Endothelial cell of hepatic sinusoid (primary cell): ENCODE measurements around the gene SOX11.
"Not testable (repeated sequence)": the region's sequence is repeated elsewhere in the genome, so short reads cannot be mapped to it uniquely, and the experiment has no call there.

Source experiments
- in situ Hi-C: cut with HindIII; loops from 2 replicates; pipeline ENCODE4 v1.10.0; 2017; ENCODE audit warnings: low sequenced_read_pairs

Gene SOX11

GRCh38 chr2:5691985-5692529, at the start of gene SOX11:
SOX11 (plus strand) TSS chr2:5692384; CDS start chr2:5692722, 338 bp downstream.
- in situ Hi-C loops = no loop called here

GRCh38 chr2:5652734-5653133, 39.5 kb upstream of the SOX11 start:
- in situ Hi-C loops = not testable (repeated sequence)

GRCh38 chr2:5653756-5654155, 38.4 kb upstream of the SOX11 start:
- in situ Hi-C loops = not testable (repeated sequence)

GRCh38 chr2:5657231-5657630, 35.0 kb upstream of the SOX11 start:
- in situ Hi-C loops = no loop called here

GRCh38 chr2:5660591-5660990, 31.6 kb upstream of the SOX11 start:
- in situ Hi-C loops = loop anchor here (5.0 kb wide), 1 partner anchor 58 kb away; no protein-coding TSS in a partner anchor

GRCh38 chr2:5661362-5661761, 30.8 kb upstream of the SOX11 start:
- in situ Hi-C loops = loop anchor here (5.0 kb wide), 1 partner anchor 59 kb away; no protein-coding TSS in a partner anchor

GRCh38 chr2:5664278-5664681, 27.9 kb upstream of the SOX11 start:
- in situ Hi-C loops = loop anchor here (5.0 kb wide), 1 partner anchor 62 kb away; no protein-coding TSS in a partner anchor

- in situ Hi-C loops = no loop called here
Observed at GRCh38 chr2:5665066-5665465, 27.1 kb upstream of the SOX11 start.

- in situ Hi-C loops = no loop called here
Observed at GRCh38 chr2:5666798-5667197, 25.4 kb upstream of the SOX11 start.

GRCh38 chr2:5667655-5668054, 24.5 kb upstream of the SOX11 start:
- in situ Hi-C loops = not testable (repeated sequence)

- in situ Hi-C loops = no loop called here
Observed at GRCh38 chr2:5668682-5669250, 23.4 kb upstream of the SOX11 start.

GRCh38 chr2:5672749-5673144, 19.4 kb upstream of the SOX11 start:
- in situ Hi-C loops = no loop called here

- in situ Hi-C loops = no loop called here
Observed at GRCh38 chr2:5673145-5674025, 18.8 kb upstream of the SOX11 start.

- in situ Hi-C loops = no loop called here
Observed at GRCh38 chr2:5674026-5674340, 18.2 kb upstream of the SOX11 start.

- in situ Hi-C loops = no loop called here
Observed at GRCh38 chr2:5677133-5677532, 15.1 kb upstream of the SOX11 start.

- in situ Hi-C loops = no loop called here
Observed at GRCh38 chr2:5683471-5683870, 8.7 kb upstream of the SOX11 start.

GRCh38 chr2:5685225-5685624, 7.0 kb upstream of the SOX11 start:
- in situ Hi-C loops = no loop called here

GRCh38 chr2:5686068-5686467, 6.1 kb upstream of the SOX11 start:
- in situ Hi-C loops = no loop called here

GRCh38 chr2:5686536-5686935, 5.6 kb upstream of the SOX11 start:
- in situ Hi-C loops = no loop called here

GRCh38 chr2:5689750-5690149, 2.4 kb upstream of the SOX11 start:
- in situ Hi-C loops = no loop called here

- in situ Hi-C loops = no loop called here
Observed at GRCh38 chr2:5690286-5690685, 1.9 kb upstream of the SOX11 start.

GRCh38 chr2:5690718-5691220, 1.4 kb upstream of the SOX11 start:
- in situ Hi-C loops = no loop called here
